IMR-90 (cell line): ENCODE results near the gene TPO.

Experiments
- BHLHE40 ChIP-seq: fragments of 150-350 bp; IDR thresholded peaks from 2 replicates; pipeline ENCODE4 v1.6.1; 2016; ENCODE audit warnings: mild to moderate bottlenecking, low read depth, low read length
- CEBPB ChIP-seq: IDR thresholded peaks from 2 replicates; pipeline ENCODE4 v1.6.1; 2012; ENCODE audit warnings: low read depth, low read length, improper control_type of control experiment
- CTCF ChIP-seq: conservative IDR thresholded peaks from 2 replicates; pipeline ENCODE4 v1.5.1; 2012; ENCODE audit warnings: mild to moderate bottlenecking, low read depth, low read length, improper control_type of control experiment
- ELK1 ChIP-seq: fragments of 150-350 bp; IDR thresholded peaks from 2 replicates; pipeline ENCODE4 v1.6.1; 2016; ENCODE audit warnings: low read depth, mild to moderate bottlenecking, low read length, moderate library complexity, borderline replicate concordance
- FOS ChIP-seq: fragments of 150-350 bp; IDR thresholded peaks from 2 replicates; pipeline ENCODE4 v1.6.1; 2016; ENCODE audit warnings: low read depth, low read length
- MAZ ChIP-seq: IDR thresholded peaks from 2 replicates; pipeline ENCODE4 v1.6.1; 2012; ENCODE audit warnings: low read depth, mild to moderate bottlenecking, low read length, improper control_type of control experiment, moderate library complexity, borderline replicate concordance
- MXI1 ChIP-seq: IDR thresholded peaks from 2 replicates; pipeline ENCODE4 v1.6.1; 2012; ENCODE audit warnings: low read depth, mild to moderate bottlenecking, low read length, moderate library complexity, borderline replicate concordance
- POLR2A ChIP-seq: IDR thresholded peaks from 2 replicates; pipeline ENCODE4 v1.6.1; 2012; ENCODE audit warnings: mild to moderate bottlenecking, low read depth, low read length
- RAD21 ChIP-seq: IDR thresholded peaks from 2 replicates; pipeline ENCODE4 v1.6.1; 2012; ENCODE audit warnings: low read length, improper control_type of control experiment
- RCOR1 ChIP-seq: IDR thresholded peaks from 2 replicates; pipeline ENCODE4 v1.6.1; 2012; ENCODE audit warnings: mild to moderate bottlenecking, low read length, improper control_type of control experiment; ENCODE audit not compliant: insufficient replicate concordance
- RFX5 ChIP-seq: IDR thresholded peaks from 2 replicates; pipeline ENCODE4 v1.8.0; 2012; ENCODE audit warnings: low read depth, mild to moderate bottlenecking, low read length, moderate library complexity
- SMC3 ChIP-seq: fragments of 150-350 bp; IDR thresholded peaks from 2 replicates; pipeline ENCODE4 v1.6.1; 2016; ENCODE audit warnings: low read depth, mild to moderate bottlenecking, antibody characterized with exemption, low read length, moderate library complexity

GRCh38 chr2:1427086-1427485, 13.8 kb downstream of the TPO start:
- TF ChIP-seq MXI1: no peak
- TF ChIP-seq FOS: no peak
- no peak for TF ChIP-seq CTCF
- no peak for TF ChIP-seq POLR2A
- no peak for TF ChIP-seq SMC3
- TF ChIP-seq ELK1: no peak
- no peak for TF ChIP-seq MAZ
- TF ChIP-seq BHLHE40: no peak
- TF ChIP-seq CEBPB: no peak
- no peak for TF ChIP-seq RFX5
- no peak for TF ChIP-seq RAD21
- TF ChIP-seq RCOR1: no peak
